D721Med (cell line): ENCODE results near the gene SPAG16.

ENCODE experiments used
- DNase-seq: peaks from one replicate; pipeline ENCODE4 v3.0.0; 2011; ENCODE audit warnings: low spot score; ENCODE audit not compliant: insufficient read length
- FAIRE-seq: peaks from 2 replicates; lab custom pipeline; 2011; peaks lifted over from hg19 to GRCh38; lab: Jason Lieb, UNC
- CTCF ChIP-seq: IDR thresholded peaks from 2 replicates; pipeline ENCODE4 v1.5.1; 2012; ENCODE audit warnings: mild to moderate bottlenecking, control low read depth; ENCODE audit not compliant: insufficient read depth; ENCODE audit errors: missing control alignments

SPAG16 gene

DNA sequence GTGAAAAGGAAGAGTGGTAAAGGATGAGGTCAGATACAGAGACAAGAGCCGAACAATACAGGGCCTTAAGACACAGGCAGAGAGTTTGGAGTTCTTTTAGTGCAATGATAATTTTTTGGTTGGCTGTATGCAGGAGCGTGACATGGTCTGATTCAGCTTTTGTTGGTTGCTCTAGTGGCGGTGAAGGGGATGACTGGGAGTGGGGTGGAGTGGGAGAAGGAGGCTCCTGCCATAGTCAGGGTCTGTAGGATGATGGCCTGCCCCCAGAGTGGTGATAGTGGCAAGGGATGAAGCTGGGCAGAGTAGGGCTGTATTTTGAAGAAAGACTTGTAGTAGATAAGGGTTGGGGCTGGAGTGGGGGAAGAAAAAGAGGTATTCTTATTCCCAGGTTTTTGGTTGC lies 820.0 kb downstream of the SPAG16 start:
- FAIRE-seq (no peak), DNase-seq (no peak)
- TF ChIP-seq CTCF = no peak

- FAIRE-seq = no peak
- DNase-seq = no peak
- no peak for TF ChIP-seq CTCF
Observed at GRCh38 chr2:214104967-214105366, 820.7 kb downstream of the SPAG16 start.

DNA sequence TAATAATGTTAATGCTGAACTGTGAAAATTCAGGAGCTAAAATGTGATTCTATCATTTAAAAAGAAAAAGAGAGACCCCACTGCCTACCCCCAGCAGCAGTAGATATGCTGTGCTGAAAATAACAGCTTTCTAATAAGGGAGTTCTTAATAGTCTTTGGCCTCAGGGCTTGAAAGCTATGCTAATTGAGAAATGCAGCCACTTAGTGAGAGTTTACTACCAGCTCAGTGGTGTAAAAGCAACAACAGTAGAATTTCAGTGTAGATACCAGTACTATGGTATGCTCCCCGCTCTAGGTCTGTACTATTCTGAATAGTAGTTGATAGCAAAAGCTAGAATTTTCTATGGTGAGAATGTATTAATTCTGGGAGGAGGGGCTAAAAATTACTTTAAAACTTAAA lies 823.5 kb downstream of the SPAG16 start:
- no peak for TF ChIP-seq CTCF
- DNase-seq = no peak
- FAIRE-seq = no peak

DNA sequence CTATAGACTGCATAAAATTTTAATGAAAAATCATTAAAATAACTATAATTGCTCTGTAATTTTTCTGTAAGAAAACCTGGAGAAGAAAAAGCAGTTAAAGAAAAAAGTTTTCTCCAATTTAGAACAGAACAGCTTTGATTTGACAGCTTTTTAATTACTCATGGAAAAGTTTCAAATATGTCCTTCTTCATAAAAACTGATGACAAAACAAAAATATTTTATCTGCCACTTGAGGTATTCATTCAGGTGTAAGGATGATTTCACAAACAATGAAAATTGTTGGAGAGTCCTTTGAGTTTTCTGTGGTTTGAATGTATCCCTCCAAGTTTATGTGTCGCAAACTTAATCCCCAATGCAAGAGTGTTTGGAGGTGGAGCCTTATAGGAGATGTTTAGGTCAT lies 824.3 kb downstream of the SPAG16 start:
- FAIRE-seq = no peak
- TF ChIP-seq CTCF = no peak

GRCh38 chr2:214117054-214117453 lies 832.8 kb downstream of the SPAG16 start:
- FAIRE-seq (no peak), DNase-seq (no peak)
- no peak for TF ChIP-seq CTCF

More for the DNA sequence above, 824.3 kb downstream of the SPAG16 start:
- DNase-seq = no peak

DNA sequence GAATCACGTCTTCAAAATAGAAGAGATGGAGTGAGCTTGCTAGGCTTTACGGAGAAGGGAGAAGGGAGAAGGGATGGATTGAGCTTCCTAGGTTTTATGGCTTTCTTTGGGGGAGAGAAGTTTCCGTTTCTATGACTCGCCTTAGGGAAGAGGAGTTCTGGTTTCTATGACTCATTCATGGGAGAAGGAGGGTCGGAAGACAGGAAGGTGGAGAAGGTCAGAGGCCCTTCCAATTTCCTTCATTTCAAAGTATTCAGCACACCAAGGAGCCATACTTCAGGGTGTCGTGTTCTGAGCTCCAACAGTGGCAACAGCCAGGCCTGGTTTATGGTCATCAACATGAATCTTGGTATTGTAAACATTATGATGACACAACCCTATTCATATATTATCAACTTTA lies 841.9 kb downstream of the SPAG16 start:
- DNase-seq (no peak), FAIRE-seq (no peak)
- no peak for TF ChIP-seq CTCF

DNA sequence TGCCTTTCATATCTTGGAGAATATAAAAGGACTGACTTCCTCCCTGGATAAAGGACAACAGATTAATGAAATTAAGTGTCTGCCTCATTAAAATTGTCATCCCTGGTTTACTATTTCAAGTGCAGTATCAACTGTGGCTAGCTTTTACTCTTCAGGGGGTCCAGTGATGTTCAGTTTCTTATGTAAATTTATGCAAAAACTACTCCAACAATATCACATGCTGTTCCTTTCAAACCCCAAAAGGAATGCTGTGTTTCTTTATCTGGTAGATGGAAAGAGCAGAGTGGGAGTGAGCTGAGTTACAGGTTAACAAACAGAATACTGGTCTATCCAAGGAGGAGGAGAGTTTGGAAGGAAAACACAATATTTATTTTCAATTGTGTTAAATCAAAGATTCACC lies 842.9 kb downstream of the SPAG16 start:
- DNase-seq (no peak), FAIRE-seq (no peak)

More for the DNA sequence above, 842.9 kb downstream of the SPAG16 start:
- TF ChIP-seq CTCF = no peak
